Measurements from ENCODE around the gene IGSF5.
"Not testable (repeated sequence)": the region's sequence is repeated elsewhere in the genome, so short reads cannot be mapped to it uniquely, and the experiment has no call there.

IGSF5 gene

GRCh38 chr21:39744883-39745282, at the start of gene IGSF5:
TSS of gene IGSF5 (plus strand) at chr21:39745183. CDS start at chr21:39745510, 327 bp downstream.
- not testable (repeated sequence) for DNase-seq

- no peak for DNase-seq
Observed at GRCh38 chr21:39696196-39696595, 48.8 kb upstream of the IGSF5 start.

GRCh38 chr21:39696618-39697017, 48.4 kb upstream of the IGSF5 start:
- DNase-seq, result no peak

GRCh38 chr21:39700318-39700717, 44.7 kb upstream of the IGSF5 start:
- no peak for DNase-seq

- no peak for DNase-seq
Observed at GRCh38 chr21:39703578-39703977, 41.4 kb upstream of the IGSF5 start.

GRCh38 chr21:39705849-39706248, 39.1 kb upstream of the IGSF5 start:
- no peak for DNase-seq

- DNase-seq, result no peak
Observed at GRCh38 chr21:39707316-39707715, 37.7 kb upstream of the IGSF5 start.

- no peak for DNase-seq
Observed at GRCh38 chr21:39710866-39711265, 34.1 kb upstream of the IGSF5 start.

- DNase-seq, result no peak
Observed at GRCh38 chr21:39712273-39712672, 32.7 kb upstream of the IGSF5 start.

GRCh38 chr21:39712976-39713375, 32.0 kb upstream of the IGSF5 start:
- no peak for DNase-seq

GRCh38 chr21:39713905-39714304, 31.1 kb upstream of the IGSF5 start:
- no peak for DNase-seq

- no peak for DNase-seq
Observed at GRCh38 chr21:39714331-39714730, 30.7 kb upstream of the IGSF5 start.

GRCh38 chr21:39715804-39716397, 29.1 kb upstream of the IGSF5 start:
- DNase-seq, result peak; percentile 41

GRCh38 chr21:39720126-39720778, 24.7 kb upstream of the IGSF5 start:
- no peak for DNase-seq

- DNase-seq, result no peak
Observed at GRCh38 chr21:39721885-39722284, 23.1 kb upstream of the IGSF5 start.

GRCh38 chr21:39724944-39725343, 20.0 kb upstream of the IGSF5 start:
- DNase-seq, result no peak

GRCh38 chr21:39726133-39726532, 18.9 kb upstream of the IGSF5 start:
- no peak for DNase-seq

- no peak for DNase-seq
Observed at GRCh38 chr21:39727401-39728120, 17.4 kb upstream of the IGSF5 start.

GRCh38 chr21:39728341-39728740, 16.6 kb upstream of the IGSF5 start:
- DNase-seq, result no peak

GRCh38 chr21:39730418-39731157, 14.4 kb upstream of the IGSF5 start:
- DNase-seq, result no peak

- no peak for DNase-seq
Observed at GRCh38 chr21:39736716-39737115, 8.3 kb upstream of the IGSF5 start.

- no peak for DNase-seq
Observed at GRCh38 chr21:39737376-39738000, 7.5 kb upstream of the IGSF5 start.

- DNase-seq, result no peak
Observed at GRCh38 chr21:39738566-39738965, 6.4 kb upstream of the IGSF5 start.

Data from CD4-positive, alpha-beta T cell treated with Interleukin-17A for 4 hours (primary cell).